GM18498 (cell line): ENCODE data around the gene SLC51A.
"Not testable (repeated sequence)": the region's sequence is repeated elsewhere in the genome, so short reads cannot be mapped to it uniquely, and the experiment has no call there.

ENCODE experiments used
- ATAC-seq: cut with Tn5 transposase; IDR thresholded peaks from one replicate; pipeline ENCODE4 v1.9.1; 2021; ENCODE audit warnings: mild to moderate bottlenecking, moderate library complexity; ENCODE audit not compliant: unreplicated experiment

Gene SLC51A

GRCh38 chr3:196193133-196193735 lies 23.1 kb upstream of the SLC51A start:
- no peak for ATAC-seq

GRCh38 chr3:196193736-196194541 lies 22.4 kb upstream of the SLC51A start:
- no peak for ATAC-seq

- no peak for ATAC-seq
Observed at GRCh38 chr3:196194542-196194915, 21.8 kb upstream of the SLC51A start.

- ATAC-seq, result no peak
Observed at GRCh38 chr3:196195664-196196265, 20.6 kb upstream of the SLC51A start.

GRCh38 chr3:196197524-196197923 lies 18.8 kb upstream of the SLC51A start:
- ATAC-seq, result no peak

GRCh38 chr3:196198081-196198675 lies 18.2 kb upstream of the SLC51A start:
- ATAC-seq, result no peak

GRCh38 chr3:196198771-196199753 lies 17.3 kb upstream of the SLC51A start:
- no peak for ATAC-seq

GRCh38 chr3:196202516-196202970 lies 13.8 kb upstream of the SLC51A start:
- ATAC-seq, result no peak

- ATAC-seq, result no peak
Observed at GRCh38 chr3:196203846-196204245, 12.5 kb upstream of the SLC51A start.

GRCh38 chr3:196205442-196206205 lies 10.7 kb upstream of the SLC51A start:
- ATAC-seq, result not testable (repeated sequence)

- ATAC-seq, result no peak
Observed at GRCh38 chr3:196207159-196207832, 9.0 kb upstream of the SLC51A start.

GRCh38 chr3:196207833-196208607 lies 8.3 kb upstream of the SLC51A start:
- no peak for ATAC-seq

GRCh38 chr3:196208942-196209695 lies 7.2 kb upstream of the SLC51A start:
- no peak for ATAC-seq

GRCh38 chr3:196209944-196210672 lies 6.2 kb upstream of the SLC51A start:
- ATAC-seq, result not testable (repeated sequence)

GRCh38 chr3:196210673-196211556 lies 5.4 kb upstream of the SLC51A start, which contains the start of gene ZDHHC19:
Gene ZDHHC19 (minus strand): TSS chr3:196211400. CDS start chr3:196211315, 85 bp downstream.
- no peak for ATAC-seq
